ENCODE results near the gene MYADML2.

MYADML2 gene

GRCh38 chr17:81905993-81906392 is 41.0 kb downstream of the MYADML2 start:
- Histone ChIP-seq H3K4me1 (ENCODE audit: control insufficient read depth, insufficient read depth, low read length) (peaks cover 8% of the 10 kb centered on the region), H3K9me3 (ENCODE audit: control insufficient read depth, insufficient read depth, low read length) (no peaks in the 10 kb centered on the region), H3K4me3 (ENCODE audit: low read length) (no peak overlapping the region), H3K27ac (ENCODE audit: low read length) (no peak overlapping the region), H3K36me3 (ENCODE audit: control insufficient read depth, insufficient read depth, low read length) (peaks cover 16% of the 10 kb centered on the region), H3K27me3 (ENCODE audit: control insufficient read depth, insufficient read depth, low read length) (peaks cover 5% of the 10 kb centered on the region; the same call in 1 of the 2 replicates)
- no CpG with 5 or more reads among the region's 10 CpGs for WGBS (ENCODE audit: insufficient coverage, insufficient read length)
- no peak for DNase-seq (ENCODE audit: low read depth, low spot score)

DNA sequence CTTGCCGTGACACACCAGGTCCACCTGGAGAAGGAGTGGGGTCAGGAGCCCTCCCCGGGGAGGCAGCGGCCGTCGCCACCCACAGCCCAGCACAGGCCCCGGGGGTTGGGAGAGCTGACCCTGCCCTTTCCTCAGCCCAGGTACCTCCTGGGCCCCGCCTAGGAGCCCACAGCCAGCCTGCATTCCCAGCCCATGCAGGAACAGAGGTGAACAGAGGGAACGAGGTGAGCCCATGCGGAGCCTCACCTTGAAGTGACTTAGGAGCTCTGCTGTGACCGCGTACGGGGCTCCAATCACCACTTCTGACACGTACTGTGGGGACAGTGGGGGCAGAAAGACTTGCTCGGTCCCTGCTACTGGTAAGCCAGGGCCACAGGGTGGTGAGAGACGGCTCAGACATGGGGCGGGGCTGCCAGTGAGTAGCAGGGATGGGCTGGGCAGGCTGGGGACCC is 41.6 kb downstream of the MYADML2 start:
- peaks cover 16% of the 10 kb centered on the region for H3K36me3 ChIP-seq (ENCODE audit: control insufficient read depth, insufficient read depth, low read length)
- DNase-seq (ENCODE audit: low read depth, low spot score): no peak
- H3K27ac ChIP-seq (ENCODE audit: low read length): no peak overlapping the region
- no CpG with 5 or more reads among the region's 16 CpGs for WGBS (ENCODE audit: insufficient coverage, insufficient read length)
- H3K27me3 ChIP-seq (ENCODE audit: control insufficient read depth, insufficient read depth, low read length): peaks cover 5% of the 10 kb centered on the region; the same call in 1 of the 2 replicates
- H3K4me3 ChIP-seq (ENCODE audit: low read length): no peak overlapping the region
- peaks cover 8% of the 10 kb centered on the region for H3K4me1 ChIP-seq (ENCODE audit: control insufficient read depth, insufficient read depth, low read length)
- no peaks in the 10 kb centered on the region for H3K9me3 ChIP-seq (ENCODE audit: control insufficient read depth, insufficient read depth, low read length)

DNA sequence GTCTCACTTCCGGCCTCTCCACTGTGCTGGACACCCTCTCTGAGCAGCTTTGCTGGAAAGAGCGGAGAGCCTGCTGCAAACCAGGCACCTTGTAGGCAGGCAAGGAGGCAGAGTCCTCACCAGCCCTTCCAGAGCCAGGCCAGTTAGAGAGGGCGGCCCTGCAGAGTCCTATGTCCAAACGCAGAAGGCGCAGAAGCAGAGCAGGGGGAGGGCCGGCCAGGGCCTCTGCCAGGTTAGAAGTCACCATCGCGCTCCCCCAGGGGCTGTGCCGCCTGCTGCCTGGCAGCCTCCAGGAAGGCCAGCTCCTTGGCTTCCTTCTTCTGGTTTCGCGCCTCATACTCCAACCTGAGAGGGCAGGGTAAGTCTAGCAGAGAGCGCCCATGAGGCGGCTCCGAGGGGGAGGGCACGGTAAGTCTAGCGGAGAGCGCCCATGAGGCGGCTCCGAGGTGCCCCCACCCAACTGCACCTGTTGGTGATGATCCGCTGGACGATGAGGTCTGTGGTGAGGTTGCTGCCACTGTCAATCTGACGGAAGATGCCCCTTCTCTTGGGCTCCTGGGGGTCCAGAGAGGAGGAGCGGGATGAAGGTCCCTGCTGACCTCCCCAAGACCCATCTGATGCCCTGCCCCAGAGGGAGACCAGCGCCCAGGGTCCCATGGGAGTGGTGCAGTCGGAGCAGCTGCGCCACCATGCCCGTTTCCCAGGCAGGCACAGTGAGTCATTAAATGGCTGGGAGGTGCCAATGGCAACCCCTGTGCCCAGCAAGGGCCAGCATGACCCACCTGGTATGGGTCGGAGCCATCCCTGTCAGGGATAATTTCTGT is 42.2 kb downstream of the MYADML2 start:
- no peaks in the 10 kb centered on the region for H3K9me3 ChIP-seq (ENCODE audit: control insufficient read depth, insufficient read depth, low read length)
- peaks cover 18% of the 10 kb centered on the region for H3K36me3 ChIP-seq (ENCODE audit: control insufficient read depth, insufficient read depth, low read length)
- no CpG with 5 or more reads among the region's 28 CpGs for WGBS (ENCODE audit: insufficient coverage, insufficient read length)
- peaks cover 3% of the 10 kb centered on the region; the same call in 1 of the 2 replicates for H3K4me1 ChIP-seq (ENCODE audit: control insufficient read depth, insufficient read depth, low read length)
- H3K4me3 ChIP-seq (ENCODE audit: low read length): no peak overlapping the region
- no peak overlapping the region for H3K27ac ChIP-seq (ENCODE audit: low read length)
- DNase-seq (ENCODE audit: low read depth, low spot score): no peak
- peaks cover 5% of the 10 kb centered on the region; the same call in 1 of the 2 replicates for H3K27me3 ChIP-seq (ENCODE audit: control insufficient read depth, insufficient read depth, low read length)

- Histone ChIP-seq H3K36me3 (ENCODE audit: control insufficient read depth, insufficient read depth, low read length) (peaks cover 17% of the 10 kb centered on the region), H3K9me3 (ENCODE audit: control insufficient read depth, insufficient read depth, low read length) (no peaks in the 10 kb centered on the region), H3K27me3 (ENCODE audit: control insufficient read depth, insufficient read depth, low read length) (peaks cover 5% of the 10 kb centered on the region; the same call in 1 of the 2 replicates), H3K27ac (ENCODE audit: low read length) (no peak overlapping the region), H3K4me1 (ENCODE audit: control insufficient read depth, insufficient read depth, low read length) (peaks cover 3% of the 10 kb centered on the region; the same call in 1 of the 2 replicates), H3K4me3 (ENCODE audit: low read length) (no peak overlapping the region)
- no peak for DNase-seq (ENCODE audit: low read depth, low spot score)
- no CpG with 5 or more reads among the region's 24 CpGs for WGBS (ENCODE audit: insufficient coverage, insufficient read length)
Measured at GRCh38 chr17:81903896-81904599, 43.0 kb downstream of the MYADML2 start.

GRCh38 chr17:81903415-81903831 is 43.6 kb downstream of the MYADML2 start:
- no CpG with 5 or more reads among the region's 10 CpGs for WGBS (ENCODE audit: insufficient coverage, insufficient read length)

DNA sequence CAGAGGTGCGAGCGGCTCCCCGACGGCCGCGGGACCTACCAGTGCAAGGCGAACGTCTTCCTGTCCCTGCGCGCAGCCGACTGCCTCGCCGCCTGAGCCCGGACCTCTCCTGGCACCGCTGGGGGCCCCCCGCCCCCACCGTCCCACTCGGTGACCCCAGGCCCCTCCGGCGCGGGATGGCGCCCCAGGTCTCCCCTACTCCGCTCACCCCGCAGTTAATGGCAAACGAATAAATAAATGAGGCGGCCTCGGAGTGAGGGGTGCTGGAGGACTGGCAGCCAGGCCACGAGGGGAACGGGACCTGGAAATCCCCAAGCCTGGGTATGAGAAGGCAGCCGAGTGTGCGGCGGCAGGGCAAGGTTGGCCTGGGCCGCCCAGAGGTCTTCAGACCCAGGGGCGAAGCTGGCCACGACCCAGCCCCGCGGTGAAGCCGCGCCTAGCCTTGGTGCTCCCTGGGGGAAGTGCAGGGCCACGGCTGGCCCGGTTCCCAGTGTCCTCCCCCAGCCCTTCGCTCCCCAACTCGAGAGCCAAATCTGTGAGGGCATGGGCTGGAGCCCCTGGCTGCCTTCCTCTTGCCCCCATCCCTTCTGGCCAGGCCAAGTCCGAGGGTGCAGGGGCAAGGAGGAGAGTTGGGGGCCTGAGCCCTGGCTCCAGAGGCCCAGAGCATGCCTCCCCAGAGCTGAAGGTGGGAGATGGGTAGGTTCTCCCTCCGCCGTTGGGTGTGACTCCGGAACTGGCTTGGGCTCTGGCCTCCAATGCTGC is 44.2 kb downstream of the MYADML2 start:
- no peak for DNase-seq (ENCODE audit: low read depth, low spot score)
- peak overlapping the region; percentile 51; the same call in 1 of the 2 replicates for H3K4me3 ChIP-seq (ENCODE audit: low read length)
- no peaks in the 10 kb centered on the region for H3K9me3 ChIP-seq (ENCODE audit: control insufficient read depth, insufficient read depth, low read length)
- H3K27me3 ChIP-seq (ENCODE audit: control insufficient read depth, insufficient read depth, low read length): peaks cover 5% of the 10 kb centered on the region; the same call in 1 of the 2 replicates
- WGBS (ENCODE audit: insufficient coverage, insufficient read length): no CpG with 5 or more reads among the region's 47 CpGs
- H3K4me1 ChIP-seq (ENCODE audit: control insufficient read depth, insufficient read depth, low read length): peaks cover 3% of the 10 kb centered on the region; the same call in 1 of the 2 replicates
- H3K27ac ChIP-seq (ENCODE audit: low read length): no peak overlapping the region
- H3K36me3 ChIP-seq (ENCODE audit: control insufficient read depth, insufficient read depth, low read length): peaks cover 20% of the 10 kb centered on the region

More at GRCh38 chr17:81903415-81903831, 43.6 kb downstream of the MYADML2 start:
- H3K9me3 ChIP-seq (ENCODE audit: control insufficient read depth, insufficient read depth, low read length): no peaks in the 10 kb centered on the region
- H3K36me3 ChIP-seq (ENCODE audit: control insufficient read depth, insufficient read depth, low read length): peaks cover 16% of the 10 kb centered on the region
- no peak for DNase-seq (ENCODE audit: low read depth, low spot score)
- no peak overlapping the region for H3K4me3 ChIP-seq (ENCODE audit: low read length)
- H3K4me1 ChIP-seq (ENCODE audit: control insufficient read depth, insufficient read depth, low read length): 0 out of 2 replicates have a peak, but pooled peaks cover 3% of the 10 kb centered on the region
- peaks cover 5% of the 10 kb centered on the region; the same call in 1 of the 2 replicates for H3K27me3 ChIP-seq (ENCODE audit: control insufficient read depth, insufficient read depth, low read length)
- no peak overlapping the region for H3K27ac ChIP-seq (ENCODE audit: low read length)

DNA sequence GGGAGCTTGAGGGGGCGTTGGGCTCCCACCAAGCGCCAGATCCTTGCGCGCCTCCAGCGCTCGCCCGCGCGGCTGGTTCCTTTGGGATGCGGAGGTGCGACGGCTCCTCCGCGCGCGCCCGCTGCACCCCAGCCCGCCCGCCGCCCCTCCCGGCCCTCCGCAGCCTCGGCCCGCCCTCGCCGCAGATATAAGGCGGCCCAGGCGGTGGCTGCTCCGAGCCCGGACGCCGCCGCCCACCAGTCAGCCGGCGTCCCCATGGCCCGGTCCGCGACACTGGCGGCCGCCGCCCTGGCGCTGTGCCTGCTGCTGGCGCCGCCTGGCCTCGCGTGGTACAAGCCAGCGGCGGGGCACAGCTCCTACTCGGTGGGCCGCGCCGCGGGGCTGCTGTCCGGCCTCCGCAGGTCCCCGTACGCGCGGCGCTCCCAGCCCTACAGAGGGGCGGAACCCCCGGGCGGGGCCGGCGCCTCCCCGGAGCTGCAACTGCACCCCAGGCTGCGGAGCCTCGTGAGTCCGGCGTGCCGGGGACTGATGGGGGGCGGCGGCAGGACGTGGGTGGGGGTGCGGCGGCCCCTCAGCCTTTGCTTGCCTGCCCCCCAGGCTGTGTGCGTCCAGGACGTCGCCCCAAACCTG is 44.9 kb downstream of the MYADML2 start, which contains the start of gene NPB:
TSS of gene NPB (plus strand) at position 216 of the 630 bp plus-strand sequence. CDS start at position 256, 40 bp downstream.
- no CpG with 5 or more reads among the region's 79 CpGs for WGBS (ENCODE audit: insufficient coverage, insufficient read length)
- no peak for DNase-seq (ENCODE audit: low read depth, low spot score)
- Histone ChIP-seq H3K27me3 (ENCODE audit: control insufficient read depth, insufficient read depth, low read length) (peaks cover 5% of the 10 kb centered on the region; the same call in 1 of the 2 replicates), H3K9me3 (ENCODE audit: control insufficient read depth, insufficient read depth, low read length) (no peaks in the 10 kb centered on the region), H3K4me1 (ENCODE audit: control insufficient read depth, insufficient read depth, low read length) (peaks cover 3% of the 10 kb centered on the region; the same call in 1 of the 2 replicates), H3K27ac (ENCODE audit: low read length) (no peak within 1 kb of the TSS), H3K4me3 (ENCODE audit: low read length) (peak within 1 kb of the TSS; percentile 51; the same call in 1 of the 2 replicates), H3K36me3 (ENCODE audit: control insufficient read depth, insufficient read depth, low read length) (peaks cover 16% of the 10 kb centered on the region)

DNA sequence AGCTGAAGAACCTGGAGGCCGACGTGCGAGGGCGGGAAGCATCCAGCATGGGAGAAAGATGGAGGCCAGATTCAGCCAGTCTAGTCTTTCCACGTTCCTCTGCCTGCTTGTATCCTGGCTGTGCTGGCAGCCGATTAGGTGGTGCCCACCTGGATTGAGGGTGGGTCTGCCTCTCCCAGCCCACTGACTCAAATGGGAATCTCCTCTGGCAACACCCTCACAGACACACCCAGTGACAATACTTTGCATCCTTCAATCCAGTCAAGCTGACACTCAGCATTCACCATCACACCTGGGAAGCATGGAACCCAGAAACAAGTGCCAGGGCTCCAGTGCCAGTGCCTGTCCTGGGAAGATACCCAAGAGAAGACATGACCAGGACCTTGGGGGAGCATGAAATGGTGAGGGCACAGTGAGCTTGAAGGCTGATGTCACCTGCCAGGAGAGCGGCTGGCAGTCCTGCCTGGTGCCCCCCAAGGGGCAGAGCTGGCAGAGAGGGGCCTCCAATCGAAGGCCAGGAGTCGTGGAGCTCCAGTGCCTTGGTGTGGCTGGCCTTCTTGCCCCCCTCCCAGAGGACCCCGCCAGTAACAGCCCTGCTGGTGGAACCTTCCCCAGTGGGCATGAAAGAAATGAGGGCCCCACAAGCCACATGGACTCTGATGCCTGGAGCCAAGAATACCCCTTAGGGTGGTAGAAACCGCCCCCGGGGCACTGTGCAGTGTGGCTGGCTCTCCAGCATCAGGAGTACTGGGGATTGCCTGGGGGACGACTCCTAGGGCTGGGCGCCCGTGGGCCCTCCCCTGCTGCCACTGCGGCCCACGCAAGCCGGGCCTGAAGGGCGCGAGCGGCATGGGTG is 45.6 kb downstream of the MYADML2 start:
- peaks cover 5% of the 10 kb centered on the region; the same call in 1 of the 2 replicates for H3K27me3 ChIP-seq (ENCODE audit: control insufficient read depth, insufficient read depth, low read length)
- H3K36me3 ChIP-seq (ENCODE audit: control insufficient read depth, insufficient read depth, low read length): peaks cover 15% of the 10 kb centered on the region
- no CpG with 5 or more reads among the region's 21 CpGs for WGBS (ENCODE audit: insufficient coverage, insufficient read length)
- no peak for DNase-seq (ENCODE audit: low read depth, low spot score)
- H3K4me3 ChIP-seq (ENCODE audit: low read length): peak overlapping the region; percentile 51; the same call in 1 of the 2 replicates
- no peaks in the 10 kb centered on the region for H3K9me3 ChIP-seq (ENCODE audit: control insufficient read depth, insufficient read depth, low read length)
- H3K4me1 ChIP-seq (ENCODE audit: control insufficient read depth, insufficient read depth, low read length): peaks cover 3% of the 10 kb centered on the region; the same call in 1 of the 2 replicates
- no peak overlapping the region for H3K27ac ChIP-seq (ENCODE audit: low read length)

Measured in iPS DF 6.9 (cell line).